Natural killer cell (primary cell): ENCODE data around the gene SCYL2. TPM values are rescaled to one million over a fixed set of nuclear protein-coding genes. Genes with fewer than 3 reads are reported as not detected.
"Not testable (repeated sequence)": the region's sequence is repeated elsewhere in the genome, so short reads cannot be mapped to it uniquely, and the experiment has no call there.

Experiments
- ATAC-seq, 3 donors: fragments of 150-1000 bp in 2 of 3; fragments of 200-7000 bp in 1 of 3; cut with Tn5 transposase; 1 replicate in 1 of 3; 2 replicates in 2 of 3; pipeline ENCODE4 v1.10.0; 2021; ENCODE audit warnings: mild to moderate bottlenecking in 2 of 3, moderate library complexity in 2 of 3
- DNase-seq, 2 donors: peaks; one replicate each; pipeline versions ENCODE4 v3.0.0 to v3.0.0-alpha.2; 2013 to 2021; ENCODE audit warnings: mixed read lengths in 1 of 2
- H3K27ac ChIP-seq: one replicate; pipeline ENCODE4 v1.5.1; 2013; ENCODE audit warnings: mild to moderate bottlenecking, low read length
- H3K27me3 ChIP-seq: one replicate; pipeline ENCODE4 v1.6.1; 2013; ENCODE audit warnings: low read length; ENCODE audit not compliant: control insufficient read depth, insufficient read depth
- H3K36me3 ChIP-seq: one replicate; pipeline ENCODE4 v1.6.1; 2013; ENCODE audit warnings: low read length; ENCODE audit not compliant: control insufficient read depth, insufficient read depth
- H3K4me1 ChIP-seq: one replicate; pipeline ENCODE4 v1.6.1; 2013; ENCODE audit warnings: low read length; ENCODE audit not compliant: control insufficient read depth, insufficient read depth
- H3K4me3 ChIP-seq: one replicate; pipeline ENCODE4 v1.5.1; 2013; ENCODE audit warnings: low read length
- H3K9me3 ChIP-seq: one replicate; pipeline ENCODE4 v1.6.1; 2013; ENCODE audit warnings: low read length; ENCODE audit not compliant: control insufficient read depth, insufficient read depth
- H3K27ac Mint-ChIP-seq, 2 donors: one replicate each; pipeline ENCODE4 v1.8.0; 2022; ENCODE audit warnings: mild to moderate bottlenecking in 2 of 2, mixed read lengths in 2 of 2, moderate library complexity in 1 of 2
- H3K27me3 Mint-ChIP-seq, 2 donors: one replicate each; pipeline ENCODE4 v1.8.0; 2022; ENCODE audit warnings: low read depth in 2 of 2, mixed read lengths in 2 of 2
- H3K36me3 Mint-ChIP-seq: one replicate; pipeline ENCODE4 v1.8.0; 2022; ENCODE audit warnings: mixed read lengths
- H3K4me1 Mint-ChIP-seq, 2 donors: one replicate each; pipeline ENCODE4 v1.8.0; 2022; ENCODE audit warnings: mixed read lengths in 2 of 2
- H3K4me3 Mint-ChIP-seq: one replicate; pipeline ENCODE4 v1.8.0; 2022; ENCODE audit warnings: mild to moderate bottlenecking, moderate library complexity, mixed read lengths
- H3K9me3 Mint-ChIP-seq, 2 donors: one replicate each; pipeline ENCODE4 v1.8.0; 2022; ENCODE audit warnings: mixed read lengths in 2 of 2
- WGBS: methylation state at CpG from one replicate; pipeline ENCODE4 v1.1.7; 2013; ENCODE audit warnings: missing lambda C conversion rate; ENCODE audit not compliant: insufficient coverage; 5-methylcytosine and 5-hydroxymethylcytosine counted together
- intact Hi-C: fragments of 100-400 bp; cut with micrococcal nuclease; formaldehyde crosslinking; loops from one replicate; pipeline ENCODE4 v1.14.2; 2022
- total RNA-seq, 4 donors: library from RNA; stranded (reverse); fragments of 120-200 nt in 1 of 4; gene quantifications; one replicate each; pipeline versions ENCODE4 v1.2.3 to v1.2.4, GENCODE V29; 2013 to 2022
- TF ChIP-seq, protein P1 (sequence below): fragments of 200-600 bp; IDR thresholded peaks from one replicate; pipeline ENCODE4 v1.8.0; 2022; ENCODE audit warnings: antibody characterized with exemption

Gene SCYL2, protein sequence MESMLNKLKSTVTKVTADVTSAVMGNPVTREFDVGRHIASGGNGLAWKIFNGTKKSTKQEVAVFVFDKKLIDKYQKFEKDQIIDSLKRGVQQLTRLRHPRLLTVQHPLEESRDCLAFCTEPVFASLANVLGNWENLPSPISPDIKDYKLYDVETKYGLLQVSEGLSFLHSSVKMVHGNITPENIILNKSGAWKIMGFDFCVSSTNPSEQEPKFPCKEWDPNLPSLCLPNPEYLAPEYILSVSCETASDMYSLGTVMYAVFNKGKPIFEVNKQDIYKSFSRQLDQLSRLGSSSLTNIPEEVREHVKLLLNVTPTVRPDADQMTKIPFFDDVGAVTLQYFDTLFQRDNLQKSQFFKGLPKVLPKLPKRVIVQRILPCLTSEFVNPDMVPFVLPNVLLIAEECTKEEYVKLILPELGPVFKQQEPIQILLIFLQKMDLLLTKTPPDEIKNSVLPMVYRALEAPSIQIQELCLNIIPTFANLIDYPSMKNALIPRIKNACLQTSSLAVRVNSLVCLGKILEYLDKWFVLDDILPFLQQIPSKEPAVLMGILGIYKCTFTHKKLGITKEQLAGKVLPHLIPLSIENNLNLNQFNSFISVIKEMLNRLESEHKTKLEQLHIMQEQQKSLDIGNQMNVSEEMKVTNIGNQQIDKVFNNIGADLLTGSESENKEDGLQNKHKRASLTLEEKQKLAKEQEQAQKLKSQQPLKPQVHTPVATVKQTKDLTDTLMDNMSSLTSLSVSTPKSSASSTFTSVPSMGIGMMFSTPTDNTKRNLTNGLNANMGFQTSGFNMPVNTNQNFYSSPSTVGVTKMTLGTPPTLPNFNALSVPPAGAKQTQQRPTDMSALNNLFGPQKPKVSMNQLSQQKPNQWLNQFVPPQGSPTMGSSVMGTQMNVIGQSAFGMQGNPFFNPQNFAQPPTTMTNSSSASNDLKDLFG
- total RNA-seq, result 10 to 100 TPM; 48.7 to 61.0 (median 56.1) TPM
- 62.7 TPM for total RNA-seq (2013)

DNA sequence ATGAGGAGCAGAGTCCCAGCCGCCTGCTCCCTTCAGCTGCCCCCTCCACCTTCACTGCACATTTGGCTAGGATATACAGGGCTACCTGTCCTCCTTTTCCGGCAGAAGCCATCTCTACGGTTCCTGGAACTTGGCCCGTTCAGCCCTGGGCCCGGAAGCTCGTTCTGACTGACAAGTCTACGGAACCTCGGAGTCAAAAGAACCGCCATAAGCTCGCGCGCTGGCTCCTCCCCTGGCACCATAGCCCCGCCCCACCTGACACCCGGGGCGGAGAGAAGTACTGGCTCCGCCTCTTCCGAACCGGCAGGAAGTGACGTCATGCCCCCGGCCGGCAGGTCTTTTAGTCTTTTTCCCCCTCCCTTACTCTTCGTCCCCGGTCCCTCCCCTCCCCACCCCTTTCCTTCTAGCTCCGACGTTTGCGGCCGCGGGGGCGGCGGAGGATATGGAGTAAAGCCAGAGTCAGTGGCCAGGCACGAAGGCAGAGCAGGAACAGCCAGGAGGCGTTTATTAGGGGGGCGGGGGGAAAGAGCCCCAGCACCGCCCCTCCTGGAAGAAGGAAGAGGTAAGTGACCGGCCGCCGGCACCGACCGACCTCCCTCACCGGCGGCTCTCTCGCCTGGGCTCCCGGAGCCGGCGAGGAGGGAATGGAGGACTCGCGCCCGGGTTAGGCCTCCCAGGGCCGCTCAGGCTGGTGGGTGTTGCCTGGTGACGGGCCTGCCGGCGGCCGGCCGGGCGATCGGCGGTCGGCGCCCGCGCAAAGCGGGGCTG is at the start of gene SCYL2, which contains the start of gene DEPDC4:
TSS of gene SCYL2 (plus strand) at position 343 of the 768 bp plus-strand sequence. CDS start 15,794 bp downstream, outside the sequence.
TSS of gene DEPDC4 (minus strand) at position 245 of the 768 bp plus-strand sequence. CDS start at position 242, 3 bp downstream.
- under 1% methylated on average over 57 of the region's 62 CpGs for WGBS
- H3K4me1 Mint-ChIP-seq, result peaks cover 25 to 44% of the 10 kb centered on the region in 2 donors
- peak; percentile 94 to 96 for DNase-seq
- TF ChIP-seq, protein P1, sequence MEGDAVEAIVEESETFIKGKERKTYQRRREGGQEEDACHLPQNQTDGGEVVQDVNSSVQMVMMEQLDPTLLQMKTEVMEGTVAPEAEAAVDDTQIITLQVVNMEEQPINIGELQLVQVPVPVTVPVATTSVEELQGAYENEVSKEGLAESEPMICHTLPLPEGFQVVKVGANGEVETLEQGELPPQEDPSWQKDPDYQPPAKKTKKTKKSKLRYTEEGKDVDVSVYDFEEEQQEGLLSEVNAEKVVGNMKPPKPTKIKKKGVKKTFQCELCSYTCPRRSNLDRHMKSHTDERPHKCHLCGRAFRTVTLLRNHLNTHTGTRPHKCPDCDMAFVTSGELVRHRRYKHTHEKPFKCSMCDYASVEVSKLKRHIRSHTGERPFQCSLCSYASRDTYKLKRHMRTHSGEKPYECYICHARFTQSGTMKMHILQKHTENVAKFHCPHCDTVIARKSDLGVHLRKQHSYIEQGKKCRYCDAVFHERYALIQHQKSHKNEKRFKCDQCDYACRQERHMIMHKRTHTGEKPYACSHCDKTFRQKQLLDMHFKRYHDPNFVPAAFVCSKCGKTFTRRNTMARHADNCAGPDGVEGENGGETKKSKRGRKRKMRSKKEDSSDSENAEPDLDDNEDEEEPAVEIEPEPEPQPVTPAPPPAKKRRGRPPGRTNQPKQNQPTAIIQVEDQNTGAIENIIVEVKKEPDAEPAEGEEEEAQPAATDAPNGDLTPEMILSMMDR, result no peak
- Histone ChIP-seq H3K27me3 (no peaks in the 10 kb centered on the region), H3K4me1 (peaks cover 12% of the 10 kb centered on the region), H3K27ac (peak within 1 kb of the TSS; percentile 97), H3K9me3 (no peaks in the 10 kb centered on the region), H3K36me3 (no peaks in the 10 kb centered on the region), H3K4me3 (peak within 1 kb of the TSS; percentile 94)
- no peaks in the 10 kb centered on the region for H3K36me3 Mint-ChIP-seq
- peak within 1 kb of the TSS; percentile 99 for H3K4me3 Mint-ChIP-seq
- peak; percentile 91 to 97 (median 91) for ATAC-seq
- H3K27ac Mint-ChIP-seq, result peak within 1 kb of the TSS; percentile 96 to 97
- intact Hi-C loops, result loop anchor here (1.0 kb wide), 2 partner anchors 67 to 125 kb away; partner anchors contain the start of genes ACTR6 and BLTP3B
- H3K27me3 Mint-ChIP-seq, result no peaks in the 10 kb centered on the region
- H3K9me3 Mint-ChIP-seq, result no peaks in the 10 kb centered on the region

DNA sequence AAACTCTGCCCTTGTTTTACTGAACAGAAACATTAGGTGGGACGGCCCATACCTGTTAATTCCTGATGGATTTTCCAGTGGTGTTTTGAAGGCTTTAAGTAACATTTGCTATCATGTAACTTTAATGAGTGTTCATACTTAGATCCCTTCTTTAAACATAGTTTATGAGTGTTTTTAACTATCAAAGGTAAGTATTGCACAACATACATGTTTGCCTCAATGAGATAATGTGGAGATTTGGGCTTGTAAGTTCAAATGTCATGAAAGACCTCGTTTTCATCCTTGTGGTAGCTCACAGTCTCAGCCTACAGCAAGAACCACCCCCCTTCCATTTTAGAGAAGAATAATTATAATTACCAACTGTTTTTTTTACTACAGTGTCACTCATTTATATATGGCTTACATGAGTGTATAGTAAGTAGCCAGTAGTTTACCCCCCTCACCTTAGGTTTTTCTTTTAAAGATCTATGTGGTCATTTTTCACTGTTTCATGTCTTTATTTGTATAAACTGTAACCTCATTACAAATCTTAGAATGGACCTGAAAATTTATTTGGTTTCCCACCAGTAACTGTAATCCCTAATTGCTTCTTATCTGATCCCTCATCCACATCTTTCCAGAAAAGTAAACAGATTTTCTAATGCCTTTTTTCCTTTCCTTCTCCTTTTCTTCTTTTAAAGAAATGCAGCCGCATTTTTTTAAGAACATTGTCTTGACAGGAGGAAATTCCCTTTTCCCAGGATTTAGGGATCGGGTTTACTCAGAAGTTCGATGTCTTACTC is 47.5 kb upstream of the SCYL2 start:
- TF ChIP-seq, protein P1, result no peak
- DNase-seq (no peak), ATAC-seq (no peak)
- Mint-ChIP-seq H3K27ac (no peak overlapping the region), H3K9me3 (no peaks in the 10 kb centered on the region), H3K4me3 (no peak overlapping the region), H3K36me3 (peaks cover 13% of the 10 kb centered on the region), H3K4me1 (no peaks in the 10 kb centered on the region), H3K27me3 (no peaks in the 10 kb centered on the region)
- intact Hi-C loops, result no loop called here
- no peaks in the 10 kb centered on the region for H3K4me1 ChIP-seq
- no peaks in the 10 kb centered on the region for H3K9me3 ChIP-seq
- no peaks in the 10 kb centered on the region for H3K27me3 ChIP-seq
- no peak overlapping the region for H3K4me3 ChIP-seq
- 100% methylated on average over 5 of the region's 5 CpGs for WGBS
- no peak overlapping the region for H3K27ac ChIP-seq
- H3K36me3 ChIP-seq, result peaks cover 62% of the 10 kb centered on the region

DNA sequence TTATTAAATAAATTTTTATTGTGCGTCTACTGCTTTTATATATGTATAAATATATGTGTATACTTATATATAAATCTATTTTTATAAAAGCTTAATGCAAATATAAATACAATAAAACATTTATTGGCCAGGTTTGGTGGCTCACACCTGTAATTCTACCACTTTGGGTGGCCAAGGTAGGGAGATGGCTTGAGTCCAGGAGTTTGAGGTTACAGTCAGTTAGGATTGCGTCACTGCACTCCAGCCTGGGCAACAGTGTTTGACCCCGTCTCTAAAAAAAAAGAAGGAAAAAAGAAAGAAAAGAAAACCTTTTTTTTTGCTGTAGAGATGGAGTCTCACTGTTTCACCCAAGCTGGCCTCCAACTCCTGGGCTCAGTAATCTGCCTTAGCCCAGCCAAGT is 45.5 kb upstream of the SCYL2 start:
- ATAC-seq, result no peak
- H3K27ac Mint-ChIP-seq, result no peak overlapping the region
- TF ChIP-seq, protein P1, result no peak
- no peaks in the 10 kb centered on the region for H3K4me1 Mint-ChIP-seq
- H3K4me3 ChIP-seq, result no peak overlapping the region
- H3K9me3 Mint-ChIP-seq, result no peaks in the 10 kb centered on the region
- H3K36me3 Mint-ChIP-seq, result peaks cover 5% of the 10 kb centered on the region
- no peaks in the 10 kb centered on the region for H3K27me3 ChIP-seq
- WGBS, result 90% methylated on average over 2 of the region's 3 CpGs
- H3K36me3 ChIP-seq, result peaks cover 63% of the 10 kb centered on the region
- H3K9me3 ChIP-seq, result no peaks in the 10 kb centered on the region
- H3K4me3 Mint-ChIP-seq, result no peak overlapping the region
- H3K27ac ChIP-seq, result no peak overlapping the region
- no peaks in the 10 kb centered on the region for H3K27me3 Mint-ChIP-seq
- no peak for DNase-seq
- H3K4me1 ChIP-seq, result no peaks in the 10 kb centered on the region
- intact Hi-C loops, result no loop called here

DNA sequence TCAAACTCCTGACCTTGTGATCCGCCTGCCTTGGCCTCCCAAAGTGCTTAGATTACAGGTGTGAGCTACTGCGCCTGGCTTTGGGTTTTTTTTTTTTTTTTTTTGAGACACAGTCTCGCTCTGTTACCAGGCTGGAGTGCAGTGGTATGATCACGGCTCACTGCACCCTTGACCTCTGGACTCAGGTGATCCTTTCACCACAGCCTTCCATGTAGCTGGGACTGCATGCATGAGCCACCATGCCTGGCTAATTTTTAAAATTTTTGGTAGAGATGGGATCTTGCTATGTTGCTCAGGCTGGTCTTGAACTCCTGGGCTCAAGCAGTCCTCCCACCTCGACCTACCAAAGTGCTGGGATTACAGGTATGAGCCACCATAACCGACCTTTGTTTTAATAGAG is 44.8 kb upstream of the SCYL2 start:
- H3K27me3 ChIP-seq, H3K4me1 ChIP-seq, H3K27ac Mint-ChIP-seq, H3K4me3 Mint-ChIP-seq, ATAC-seq, H3K4me3 ChIP-seq, H3K27me3 Mint-ChIP-seq, H3K36me3 Mint-ChIP-seq, H3K4me1 Mint-ChIP-seq, H3K27ac ChIP-seq, DNase-seq, H3K9me3 ChIP-seq, H3K9me3 Mint-ChIP-seq, intact Hi-C loops: not testable (repeated sequence)
- peaks cover 61% of the 10 kb centered on the region for H3K36me3 ChIP-seq
- WGBS, result 97% methylated on average over 6 of the region's 6 CpGs
